ENCODE data around the gene CDK18.

DNA sequence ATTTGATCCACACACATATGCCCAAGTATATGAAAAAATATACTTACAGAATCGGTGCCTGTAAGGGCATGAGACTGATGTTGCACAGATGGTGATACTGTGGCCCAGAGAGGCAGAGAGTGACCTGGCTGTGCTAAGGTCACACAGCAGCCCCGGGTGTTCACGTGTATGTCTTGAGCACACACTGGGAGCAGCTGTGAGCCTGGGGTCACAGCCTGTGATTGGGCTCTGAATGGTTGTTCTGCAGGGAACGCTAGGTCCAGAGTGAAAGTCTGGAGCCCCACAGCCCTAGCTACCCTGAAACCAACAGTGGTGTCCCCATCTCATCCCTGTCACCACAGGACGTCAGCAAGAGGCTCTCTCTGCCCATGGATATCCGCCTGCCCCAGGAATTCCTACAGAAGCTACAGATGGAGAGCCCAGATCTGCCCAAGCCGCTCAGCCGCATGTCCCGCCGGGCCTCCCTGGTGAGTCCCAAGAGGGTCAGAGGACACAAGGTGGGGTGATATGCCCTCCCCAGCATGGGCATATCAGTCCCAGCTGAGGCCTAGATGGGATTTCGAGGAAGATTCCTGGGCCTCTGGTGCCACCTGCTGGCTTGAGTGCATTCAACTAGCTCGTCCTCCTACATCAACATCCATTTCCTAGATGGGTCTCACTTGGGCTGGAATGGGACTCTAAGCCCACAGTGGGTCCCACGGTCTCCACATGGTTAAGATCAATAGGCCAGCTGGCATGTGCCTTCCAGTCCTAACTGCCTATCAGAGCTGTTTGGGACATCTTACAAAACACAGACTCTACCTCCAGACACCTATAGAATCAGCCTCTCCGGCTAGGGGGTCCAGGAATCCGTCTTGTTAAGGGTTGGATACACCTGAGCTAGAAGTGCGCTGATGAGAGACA lies 19.7 kb downstream of the CDK18 start:
- TF ChIP-seq EZH2 (IDR thresholded peaks at IDR 0.05) (no peak), POLR2AphosphoS5 (IDR thresholded peaks at IDR 0.05; ENCODE audit: borderline replicate concordance, low read depth, low read length) (no peak), FOXP2 (optimal IDR thresholded peaks at IDR 0.05; ENCODE audit: control extremely low read depth, extremely low read length, insufficient read depth) (no peak)
